Measurements from ENCODE around the gene PAQR7.

DNA sequence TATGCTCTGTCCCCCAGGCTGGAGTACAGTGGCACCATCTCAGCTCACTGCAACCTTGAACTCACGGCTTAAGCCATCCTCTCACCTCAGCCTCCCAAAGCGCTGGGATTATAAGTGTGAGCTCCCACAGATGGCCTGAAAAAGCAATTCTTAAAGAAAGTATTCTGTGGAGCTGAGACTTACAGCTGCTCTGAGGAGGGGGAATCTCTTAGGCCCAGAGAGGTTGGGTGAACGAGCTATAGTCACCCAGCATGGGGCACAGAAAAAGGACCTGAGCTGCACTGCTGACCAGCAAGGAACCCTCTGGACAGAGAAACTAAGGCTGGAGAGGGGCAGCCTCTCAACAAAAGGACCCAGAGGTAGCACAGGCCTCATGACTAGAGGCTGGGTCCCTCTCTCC, 1.3 kb downstream of the PAQR7 start:
- TF ChIP-seq CTCF (conservative IDR thresholded peaks at IDR 0.05; ENCODE audit: low read depth in 2 of 2): no peak
- no peak for TF ChIP-seq EZH2phosphoT487 (IDR thresholded peaks at IDR 0.05; ENCODE audit: unreplicated experiment)
- TF ChIP-seq POLR2AphosphoS5 (IDR thresholded peaks at IDR 0.05; ENCODE audit: low read depth): no peak
- no peak for TF ChIP-seq JUNB (IDR thresholded peaks at IDR 0.05; ENCODE audit: unreplicated experiment)
- TF ChIP-seq EZH2 (IDR thresholded peaks at IDR 0.05; ENCODE audit: low read depth, unreplicated experiment): no peak
- TF ChIP-seq REST (IDR thresholded peaks at IDR 0.05; ENCODE audit: unreplicated experiment): no peak
- no peak for TF ChIP-seq ZNF331 (CRISPR knock-in tag; IDR thresholded peaks at IDR 0.05; ENCODE audit: low read depth)
- no peak for TF ChIP-seq ZNF114 (CRISPR knock-in tag; IDR thresholded peaks at IDR 0.05)
- no peak for TF ChIP-seq CREB1 (CRISPR knock-in tag; IDR thresholded peaks at IDR 0.05; ENCODE audit: low read depth)

Measured in GM23338 (cell line).